Activated naive CD4-positive, alpha-beta T cell treated with anti-CD3 and anti-CD28 coated beads, Interleukin-2, amount 50 U/mL, for 24 hours (primary cell): Measurements from ENCODE around the gene S1PR4.
"Not testable (repeated sequence)": the region's sequence is repeated elsewhere in the genome, so short reads cannot be mapped to it uniquely, and the experiment has no call there.

ENCODE experiments used
- H3K27ac Mint-ChIP-seq: one replicate; pipeline ENCODE4 v1.8.0; 2021; ENCODE audit warnings: mild to moderate bottlenecking, mixed read lengths
- H3K27me3 Mint-ChIP-seq: one replicate; pipeline ENCODE4 v1.8.0; 2021; ENCODE audit warnings: mixed read lengths
- H3K36me3 Mint-ChIP-seq: one replicate; pipeline ENCODE4 v1.8.0; 2021; ENCODE audit warnings: mixed read lengths
- H3K4me1 Mint-ChIP-seq: one replicate; pipeline ENCODE4 v1.8.0; 2021; ENCODE audit warnings: mixed read lengths
- H3K4me3 Mint-ChIP-seq: one replicate; pipeline ENCODE4 v1.8.0; 2021; ENCODE audit warnings: mild to moderate bottlenecking, mixed read lengths
- H3K9me3 Mint-ChIP-seq: one replicate; pipeline ENCODE4 v1.8.0; 2021; ENCODE audit warnings: mixed read lengths

S1PR4 gene

DNA sequence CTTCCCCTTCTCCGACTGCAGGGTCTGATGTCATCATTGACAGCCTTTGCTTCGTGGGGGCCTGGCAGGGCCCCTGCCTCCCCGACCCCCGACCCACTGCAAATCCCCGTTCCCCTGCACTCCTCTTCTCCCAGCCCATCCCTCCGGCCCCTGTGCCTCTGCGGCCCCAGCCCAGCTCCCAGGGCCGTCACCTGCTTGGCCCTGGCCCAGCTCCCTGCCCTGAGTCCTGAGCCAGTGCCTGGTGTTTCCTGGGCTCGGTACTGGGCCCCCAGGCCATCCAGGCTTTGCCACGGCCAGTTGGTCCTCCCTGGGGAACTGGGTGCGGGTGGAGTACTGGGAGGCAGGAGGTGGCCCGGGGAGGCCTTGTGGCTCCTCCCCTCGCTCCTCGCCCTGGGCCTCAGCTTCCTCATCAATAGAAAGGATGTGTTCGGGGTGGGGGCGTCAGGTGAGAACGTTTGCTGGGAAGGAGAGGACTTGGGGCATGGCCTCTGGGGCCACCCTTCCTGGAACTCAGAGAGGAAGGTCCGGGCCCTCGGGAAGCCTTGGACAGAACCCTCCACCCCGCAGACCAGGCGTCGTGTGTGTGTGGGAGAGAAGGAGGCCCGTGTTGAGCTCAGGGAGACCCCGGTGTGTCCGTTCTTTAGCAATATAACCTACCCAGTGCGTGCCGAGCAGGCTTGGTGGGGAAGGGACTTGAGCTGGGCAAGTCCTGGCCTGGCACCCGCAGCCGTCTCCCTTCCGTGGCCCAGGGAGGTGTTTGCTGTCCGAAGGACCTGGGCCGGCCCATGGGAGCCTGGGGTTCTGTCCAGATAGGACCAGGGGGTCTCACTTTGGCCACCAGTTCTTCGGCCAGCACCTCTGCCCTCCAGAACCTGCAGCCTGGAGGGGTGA, 30.0 kb downstream of the S1PR4 start:
- Mint-ChIP-seq H3K4me1 (peaks cover 5% of the 10 kb centered on the region), H3K36me3 (no peaks in the 10 kb centered on the region), H3K4me3 (no peak overlapping the region), H3K27me3 (no peaks in the 10 kb centered on the region), H3K27ac (no peak overlapping the region), H3K9me3 (no peaks in the 10 kb centered on the region)

DNA sequence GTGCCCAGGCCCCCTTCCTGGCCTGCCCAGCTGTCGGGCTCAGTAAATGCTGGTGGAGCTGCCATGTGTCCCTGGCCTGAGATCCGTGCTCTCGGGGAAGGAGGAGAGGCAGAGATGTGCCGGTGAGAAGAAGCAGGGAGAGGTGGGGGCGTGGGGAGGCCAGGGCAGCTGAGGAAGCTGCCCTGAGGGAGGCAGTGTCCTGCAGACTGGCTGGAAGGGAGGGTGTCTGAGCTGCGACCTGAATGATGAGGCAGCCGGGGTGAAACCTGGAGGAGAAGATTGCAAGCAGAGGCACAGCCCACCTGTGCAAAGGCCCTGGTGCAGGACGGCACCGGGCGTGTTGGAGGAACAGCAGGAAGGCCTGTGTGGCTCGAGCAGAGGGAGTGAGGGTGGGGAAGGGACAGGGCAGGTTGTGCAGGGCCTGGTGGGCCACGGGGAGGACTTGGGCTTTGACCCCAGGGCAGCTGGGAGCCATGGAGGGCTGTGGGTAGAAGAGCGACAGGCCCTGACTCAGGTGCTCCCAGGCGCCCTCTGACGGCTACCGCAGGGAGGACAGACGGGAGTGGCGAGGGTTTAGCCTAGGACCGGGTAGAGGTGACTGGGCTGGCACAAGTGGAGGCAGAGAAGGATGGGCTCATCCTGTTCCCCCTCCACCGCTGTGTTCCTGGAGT, 31.9 kb downstream of the S1PR4 start:
- peaks cover 5% of the 10 kb centered on the region for H3K4me1 Mint-ChIP-seq

DNA sequence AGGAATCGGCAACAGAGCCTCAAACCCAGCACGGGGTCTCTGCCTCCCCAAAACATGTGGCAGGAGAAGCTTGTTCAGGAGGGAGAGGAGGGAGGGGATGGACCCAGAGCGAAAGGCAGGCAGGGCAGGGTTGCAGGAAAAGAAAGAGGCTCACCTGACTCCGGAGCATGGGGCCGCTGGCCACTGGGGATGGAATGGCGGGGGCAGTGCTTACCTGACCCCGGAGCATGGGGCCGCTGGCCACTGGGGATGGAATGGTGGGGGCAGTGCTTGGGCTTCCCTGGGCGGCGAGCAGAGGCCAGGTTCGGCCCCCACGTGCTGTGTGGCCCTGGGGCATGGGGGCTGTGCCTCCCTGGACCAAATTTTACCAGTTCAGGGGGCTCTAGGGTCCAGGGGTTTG, 32.6 kb downstream of the S1PR4 start:
- Mint-ChIP-seq H3K4me1 (peaks cover 5% of the 10 kb centered on the region), H3K4me3 (no peak overlapping the region), H3K27me3 (no peaks in the 10 kb centered on the region), H3K27ac (no peak overlapping the region), H3K36me3 (no peaks in the 10 kb centered on the region), H3K9me3 (no peaks in the 10 kb centered on the region)

More for the DNA sequence above, 31.9 kb downstream of the S1PR4 start:
- H3K9me3 Mint-ChIP-seq = no peaks in the 10 kb centered on the region
- H3K27me3 Mint-ChIP-seq = no peaks in the 10 kb centered on the region
- no peak overlapping the region for H3K27ac Mint-ChIP-seq
- H3K36me3 Mint-ChIP-seq = no peaks in the 10 kb centered on the region
- no peak overlapping the region for H3K4me3 Mint-ChIP-seq

DNA sequence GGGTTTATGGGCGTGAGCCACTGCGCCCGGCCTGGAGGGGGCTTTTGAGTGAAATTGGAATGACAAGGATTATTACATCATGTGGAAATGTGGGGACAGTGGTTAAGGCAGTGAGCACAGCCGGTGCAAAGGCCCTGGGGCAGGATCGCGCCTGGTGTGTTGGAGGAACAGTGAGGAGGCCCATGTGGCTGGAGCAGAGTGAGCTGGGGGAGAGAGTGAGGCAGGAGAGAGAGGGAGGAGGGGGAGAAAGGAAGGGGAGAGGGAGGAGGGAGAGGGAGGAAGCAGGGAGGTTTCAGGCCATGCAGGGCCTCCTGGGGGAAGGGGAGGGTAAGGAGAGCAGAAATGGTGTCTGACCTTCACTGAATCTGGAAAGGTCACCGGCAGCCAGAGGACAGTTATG, 34.6 kb downstream of the S1PR4 start:
- H3K27me3 Mint-ChIP-seq = no peaks in the 10 kb centered on the region
- no peak overlapping the region for H3K27ac Mint-ChIP-seq

DNA sequence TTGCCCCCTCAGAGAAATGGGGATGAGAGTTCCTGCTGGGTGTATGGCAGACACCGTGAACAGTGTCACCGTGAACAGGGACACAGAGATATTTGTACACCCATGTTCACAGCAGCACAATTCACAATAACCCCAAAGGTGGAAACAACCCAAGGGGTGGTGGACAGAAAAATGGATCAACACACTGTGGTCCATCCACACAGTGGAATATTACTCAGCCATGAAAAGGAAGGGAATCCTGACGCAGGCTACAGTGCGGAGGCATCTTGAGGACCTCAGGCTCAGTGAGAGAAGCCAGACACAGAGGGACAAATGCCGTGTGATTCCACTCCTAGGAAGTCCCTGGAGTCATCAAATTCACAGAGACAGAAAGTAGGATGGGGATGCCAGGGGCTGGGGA, 38.3 kb downstream of the S1PR4 start:
- Mint-ChIP-seq H3K4me1 (no peaks in the 10 kb centered on the region), H3K27me3 (no peaks in the 10 kb centered on the region), H3K9me3 (no peaks in the 10 kb centered on the region), H3K27ac (no peak overlapping the region), H3K36me3 (no peaks in the 10 kb centered on the region), H3K4me3 (no peak overlapping the region)

More for the DNA sequence above, 34.6 kb downstream of the S1PR4 start:
- Mint-ChIP-seq H3K9me3 (no peaks in the 10 kb centered on the region), H3K4me3 (no peak overlapping the region), H3K36me3 (no peaks in the 10 kb centered on the region), H3K4me1 (peaks cover 5% of the 10 kb centered on the region)

DNA sequence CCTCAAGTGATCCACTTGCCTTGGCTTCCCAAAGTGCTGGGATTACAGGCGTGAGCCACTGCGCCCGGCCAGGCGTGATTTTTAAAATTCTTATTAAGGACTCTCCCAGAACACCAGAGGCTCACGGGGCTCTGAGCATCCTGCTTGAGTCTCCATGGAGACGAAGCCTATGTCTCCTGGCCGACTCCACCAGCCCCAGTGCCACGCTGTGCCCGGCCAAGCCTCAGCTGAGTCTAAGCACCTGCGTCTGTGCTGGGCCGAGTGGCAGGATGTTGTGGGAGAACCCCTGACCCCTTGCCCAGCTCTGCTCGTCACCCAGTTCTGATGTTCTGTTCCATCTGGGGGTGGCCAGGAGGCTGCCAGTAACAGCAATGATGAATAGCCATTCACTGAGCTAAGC, 42.0 kb downstream of the S1PR4 start:
- H3K4me3 Mint-ChIP-seq = no peak overlapping the region
- no peak overlapping the region for H3K27ac Mint-ChIP-seq
- H3K4me1 Mint-ChIP-seq = no peaks in the 10 kb centered on the region
- H3K36me3 Mint-ChIP-seq = no peaks in the 10 kb centered on the region
- H3K9me3 Mint-ChIP-seq = no peaks in the 10 kb centered on the region
- no peaks in the 10 kb centered on the region for H3K27me3 Mint-ChIP-seq

DNA sequence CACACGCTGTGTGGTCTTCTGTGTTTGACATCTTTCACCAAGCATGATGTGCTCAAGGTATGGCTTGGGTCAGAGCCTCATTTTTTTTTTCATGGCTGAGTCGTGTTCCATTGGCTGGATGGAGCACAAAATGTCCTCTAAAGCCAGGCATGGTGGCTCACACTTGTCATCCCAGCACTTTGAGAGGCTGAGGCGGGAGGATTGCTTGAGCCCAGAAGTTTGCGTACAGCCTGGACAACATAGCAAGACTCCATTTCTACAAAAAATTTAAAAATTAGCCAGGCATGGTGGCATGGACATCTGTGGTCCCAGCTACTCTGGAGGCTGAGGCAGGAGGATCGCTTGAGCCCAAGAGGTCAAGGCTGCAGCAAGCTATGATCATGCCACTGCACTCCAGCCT, 43.0 kb downstream of the S1PR4 start:
- H3K9me3 Mint-ChIP-seq, H3K36me3 Mint-ChIP-seq, H3K27me3 Mint-ChIP-seq, H3K4me3 Mint-ChIP-seq, H3K4me1 Mint-ChIP-seq, H3K27ac Mint-ChIP-seq: not testable (repeated sequence)

DNA sequence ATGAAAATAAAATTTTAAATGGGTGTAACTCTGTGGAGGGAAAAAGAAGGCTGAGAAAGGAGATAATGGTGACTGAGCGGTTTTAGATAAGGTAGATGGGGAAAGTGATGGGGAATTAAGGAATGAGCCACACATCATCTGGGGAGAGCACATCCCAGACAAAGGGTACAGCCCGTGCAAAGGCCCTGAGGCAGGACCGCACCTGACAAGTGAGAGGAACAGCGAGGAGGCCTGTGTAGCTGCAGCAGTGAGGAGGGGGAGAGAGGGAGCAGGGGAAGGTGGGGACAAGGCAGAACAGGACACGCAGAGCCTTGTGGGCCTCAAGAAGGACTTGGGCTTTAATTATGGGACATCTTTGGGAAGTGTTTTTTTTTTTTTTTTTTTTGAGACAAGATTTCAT, 44.1 kb downstream of the S1PR4 start:
- no peak overlapping the region for H3K4me3 Mint-ChIP-seq
- peaks cover 4% of the 10 kb centered on the region for H3K27me3 Mint-ChIP-seq
- H3K36me3 Mint-ChIP-seq = no peaks in the 10 kb centered on the region
- H3K4me1 Mint-ChIP-seq = no peaks in the 10 kb centered on the region
- H3K27ac Mint-ChIP-seq = no peak overlapping the region
- no peaks in the 10 kb centered on the region for H3K9me3 Mint-ChIP-seq

DNA sequence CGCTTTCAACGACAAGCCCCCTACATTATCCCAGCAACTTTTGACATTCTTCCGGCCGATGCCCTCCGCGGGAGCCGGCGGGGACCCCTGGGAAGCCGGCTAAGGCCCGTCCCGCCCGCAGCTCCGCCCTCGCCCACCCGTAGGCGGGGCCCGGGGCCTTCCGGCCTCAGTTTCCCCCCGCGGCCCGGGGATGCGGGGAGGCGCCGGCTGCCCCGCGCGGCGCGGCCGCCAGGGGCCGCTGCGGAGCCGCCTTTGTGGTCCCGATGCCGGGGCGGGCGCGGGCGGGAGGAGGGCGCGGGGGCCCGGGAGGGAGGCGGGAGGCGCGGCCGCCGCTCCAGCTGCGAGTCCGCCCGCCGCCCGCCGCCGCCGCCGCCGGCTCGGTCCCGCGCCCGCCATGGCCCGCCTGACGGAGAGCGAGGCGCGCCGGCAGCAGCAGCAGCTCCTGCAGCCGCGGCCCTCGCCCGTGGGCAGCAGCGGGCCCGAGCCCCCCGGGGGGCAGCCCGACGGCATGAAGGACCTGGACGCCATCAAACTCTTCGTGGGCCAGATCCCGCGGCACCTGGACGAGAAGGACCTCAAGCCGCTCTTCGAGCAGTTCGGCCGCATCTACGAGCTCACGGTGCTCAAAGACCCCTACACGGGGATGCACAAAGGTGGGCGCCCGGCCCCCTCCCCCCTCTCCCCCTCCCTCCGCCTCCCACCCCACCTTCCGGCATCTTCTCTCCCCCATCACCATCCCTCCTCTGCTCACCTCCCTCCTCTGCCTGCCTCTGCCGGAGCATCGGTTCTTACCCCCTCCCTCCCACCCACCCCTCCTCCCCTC, 46.0 kb downstream of the S1PR4 start, which contains the start of gene CELF5:
Gene CELF5 (plus strand): TSS at position 316 of the 823 bp plus-strand sequence. CDS start 79 bp downstream, at position 395.
- Mint-ChIP-seq H3K4me3 (peak within 1 kb of the TSS; percentile 42), H3K27ac (no peak within 1 kb of the TSS)

DNA sequence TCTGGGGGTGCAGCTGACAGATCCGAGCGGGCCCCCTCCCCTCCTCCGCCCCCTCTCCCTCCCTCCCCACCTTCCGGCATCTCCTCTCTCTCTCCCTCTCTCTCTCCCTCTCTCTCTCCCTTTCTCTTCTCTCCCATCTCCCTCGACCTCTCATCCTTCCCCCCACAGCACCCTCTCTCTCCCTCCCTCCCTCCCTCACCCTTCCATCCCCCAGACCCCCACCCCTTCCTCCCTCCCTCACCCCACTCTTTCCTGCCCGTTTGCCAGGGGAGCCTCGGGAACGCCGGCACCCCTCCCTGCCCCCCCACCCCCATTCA, 46.6 kb downstream of the S1PR4 start:
- Mint-ChIP-seq H3K4me3 (no peak overlapping the region), H3K36me3 (no peaks in the 10 kb centered on the region), H3K4me1 (peaks cover 4% of the 10 kb centered on the region), H3K27ac (no peak overlapping the region), H3K27me3 (peaks cover 11% of the 10 kb centered on the region), H3K9me3 (no peaks in the 10 kb centered on the region)

More for the DNA sequence above, 46.0 kb downstream of the S1PR4 start, which contains the start of gene CELF5:
- Mint-ChIP-seq H3K36me3 (no peaks in the 10 kb centered on the region), H3K4me1 (peaks cover 4% of the 10 kb centered on the region), H3K27me3 (peaks cover 10% of the 10 kb centered on the region), H3K9me3 (no peaks in the 10 kb centered on the region)

DNA sequence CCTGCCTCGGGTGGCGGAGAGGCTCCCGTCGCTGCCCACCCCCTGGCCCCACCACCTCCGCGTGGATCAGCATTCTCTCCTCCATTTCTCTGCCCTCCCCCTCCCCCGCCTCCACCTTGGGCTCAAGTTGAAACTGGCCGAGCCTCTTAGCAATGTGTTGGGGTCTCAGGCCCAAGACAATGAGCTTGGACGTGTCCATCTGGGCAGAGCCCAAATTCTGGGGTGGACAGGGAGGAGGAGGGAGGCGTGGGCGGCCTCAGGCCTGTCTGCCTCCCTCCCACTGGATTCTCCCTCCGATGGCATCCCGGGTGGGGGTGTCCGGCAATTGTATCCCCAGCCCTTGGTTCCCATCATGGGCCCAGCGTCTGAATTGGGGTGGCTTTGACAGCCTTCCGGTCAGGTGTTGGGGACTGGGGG, 47.1 kb downstream of the S1PR4 start:
- Mint-ChIP-seq H3K36me3 (no peaks in the 10 kb centered on the region), H3K9me3 (no peaks in the 10 kb centered on the region), H3K4me3 (no peak overlapping the region), H3K4me1 (peaks cover 4% of the 10 kb centered on the region), H3K27ac (no peak overlapping the region), H3K27me3 (peaks cover 11% of the 10 kb centered on the region)

DNA sequence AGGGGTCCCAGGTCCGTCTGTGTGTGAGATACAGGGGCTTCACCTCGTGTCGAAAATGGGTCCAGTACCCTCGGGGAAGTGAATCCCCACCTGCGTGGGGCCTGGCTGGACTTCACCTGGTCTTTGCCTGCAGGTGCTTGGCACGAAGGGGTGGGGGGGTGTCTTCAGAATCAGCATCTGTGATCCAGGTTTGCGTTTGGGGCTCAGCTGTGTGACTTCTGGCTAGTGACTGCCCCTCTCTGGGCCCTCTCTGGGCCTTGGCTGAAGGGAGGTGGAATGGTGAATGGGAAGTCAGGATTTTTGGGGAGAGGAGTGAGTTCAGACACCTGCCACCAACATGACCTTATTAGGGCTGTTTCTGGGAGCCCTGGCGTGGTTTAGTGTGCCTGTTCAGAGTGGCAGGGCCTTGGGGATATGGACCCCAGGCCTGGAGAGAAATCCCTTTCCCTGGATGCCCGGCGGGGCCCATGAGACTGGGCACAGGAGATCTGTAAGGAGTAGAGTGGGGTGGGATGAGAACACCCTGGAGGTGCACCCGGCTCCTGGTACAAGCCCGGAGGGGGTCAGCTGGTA, 48.6 kb downstream of the S1PR4 start:
- Mint-ChIP-seq H3K36me3 (no peaks in the 10 kb centered on the region), H3K4me1 (peaks cover 4% of the 10 kb centered on the region), H3K27ac (no peak overlapping the region), H3K4me3 (no peak overlapping the region), H3K9me3 (no peaks in the 10 kb centered on the region), H3K27me3 (peaks cover 11% of the 10 kb centered on the region)

DNA sequence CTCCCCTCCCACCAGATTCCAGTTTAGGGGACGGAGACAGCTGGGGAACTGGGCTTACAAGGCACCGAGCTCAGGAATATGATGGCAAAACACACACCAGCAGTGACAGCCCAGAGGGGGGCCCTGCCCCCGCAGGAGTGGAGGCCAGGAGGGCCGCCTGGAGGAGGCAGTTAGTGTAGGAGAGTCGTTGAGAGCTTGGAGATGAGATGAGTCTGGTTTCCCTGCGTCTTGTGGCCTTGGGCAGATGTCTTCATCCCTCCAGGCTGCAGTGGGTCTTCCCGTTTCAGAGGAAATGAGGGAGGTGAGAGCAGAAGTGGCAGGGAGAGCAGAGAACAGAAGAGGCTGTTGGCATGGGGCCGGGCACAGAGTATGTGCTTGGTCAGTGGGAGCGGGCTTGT, 50.8 kb downstream of the S1PR4 start:
- Mint-ChIP-seq H3K4me1 (peaks cover 4% of the 10 kb centered on the region), H3K27me3 (peaks cover 14% of the 10 kb centered on the region), H3K4me3 (no peak overlapping the region), H3K9me3 (no peaks in the 10 kb centered on the region), H3K36me3 (no peaks in the 10 kb centered on the region), H3K27ac (no peak overlapping the region)
